Measurements from ENCODE around the gene OXNAD1. TPM values are rescaled to one million over a fixed set of nuclear protein-coding genes. Genes with fewer than 3 reads are reported as not detected.

The OXNAD1 gene
- total RNA-seq, 4 donors from 2014 or later, result 11.4 to 14.9 (median 13.1) TPM

DNA sequence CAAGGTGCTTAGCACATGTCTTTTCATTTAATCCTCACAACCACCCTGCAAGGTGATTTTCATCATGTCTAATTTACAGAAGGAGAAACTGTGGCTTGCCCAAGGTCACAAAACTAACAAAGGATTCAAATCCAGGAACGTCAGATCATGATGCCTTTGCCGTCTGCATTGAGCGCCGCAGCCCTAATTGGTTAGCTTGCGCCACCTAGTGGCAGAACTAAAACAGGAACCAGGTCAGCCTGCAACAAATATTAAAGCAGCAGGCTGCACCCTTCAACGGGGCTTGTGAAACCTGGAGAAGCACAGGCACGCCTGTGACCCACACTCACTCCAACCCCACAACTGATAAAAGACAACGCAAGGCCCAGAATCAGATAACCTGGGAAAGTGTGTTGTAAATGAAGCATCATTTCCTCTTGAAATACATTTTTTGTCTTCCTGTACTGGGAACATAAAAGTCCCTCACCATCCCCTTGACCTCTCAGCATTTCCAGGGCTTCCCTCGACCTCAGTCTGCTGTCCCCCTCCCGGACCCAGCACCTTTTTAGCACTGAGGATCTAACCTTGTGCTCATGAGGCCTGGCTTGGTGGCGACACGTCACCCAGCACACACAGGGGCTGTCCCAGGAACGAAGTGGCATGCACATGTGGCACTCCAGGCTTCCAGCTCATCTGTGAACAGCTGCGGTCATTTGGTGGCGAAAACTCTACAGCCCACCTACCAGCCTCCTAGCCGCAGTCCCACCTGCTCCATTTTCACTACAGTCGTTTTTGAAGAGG is 17.5 kb upstream of the OXNAD1 start:
- Histone ChIP-seq H3K4me1 (peaks cover 0 to 16% (median 2%) of the 10 kb centered on the region in 4 donors), H3K36me3 (no peaks in the 10 kb centered on the region), H3K4me3 (no peak overlapping the region), H3K9me3 (no peaks in the 10 kb centered on the region), H3K27me3 (no peaks in the 10 kb centered on the region), H3K27ac (no peak overlapping the region)
- TF ChIP-seq EP300 (IDR thresholded peaks at IDR 0.05), result peak in 1 of 2 donors; percentile 56
- no peak for TF ChIP-seq POLR2A (IDR thresholded peaks at IDR 0.05)
- TF ChIP-seq CTCF (IDR thresholded peaks at IDR 0.05), result peak; percentile 86 to 93 (median 92)
- peak; percentile 81 to 92 for DNase-seq (ENCODE audit: low spot score in 2 of 2)
- 24 to 33% methylated on average over 17 of the region's 17 CpGs for WGBS, 2 donors

DNA sequence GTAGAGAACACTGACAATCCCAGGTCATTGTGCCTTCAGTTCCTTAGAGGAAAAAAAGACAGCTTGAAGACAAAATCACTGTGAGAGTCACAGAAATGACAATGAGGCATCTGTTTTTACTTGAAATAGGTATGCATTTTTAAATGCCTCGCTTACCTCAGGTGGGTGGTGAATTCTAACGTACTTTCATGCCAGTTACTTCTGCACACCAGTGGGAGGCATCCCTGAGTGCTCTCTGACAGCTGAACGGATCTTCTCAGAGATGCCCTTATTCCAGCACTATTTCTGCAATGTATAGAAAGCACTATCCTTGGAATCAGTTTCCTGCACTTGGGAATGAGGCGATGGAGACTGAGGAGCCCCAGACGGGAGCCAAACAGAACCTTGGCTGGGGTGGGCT is 16.5 kb upstream of the OXNAD1 start:
- H3K9me3 ChIP-seq, result no peaks in the 10 kb centered on the region
- H3K36me3 ChIP-seq, result no peaks in the 10 kb centered on the region
- H3K4me3 ChIP-seq, result no peak overlapping the region
- WGBS, 2 donors, result 72 to 79% methylated on average over 5 of the region's 5 CpGs
- no peak overlapping the region for H3K27ac ChIP-seq
- TF ChIP-seq POLR2A (IDR thresholded peaks at IDR 0.05) (no peak), EP300 (IDR thresholded peaks at IDR 0.05) (no peak), CTCF (IDR thresholded peaks at IDR 0.05) (no peak)
- H3K27me3 ChIP-seq, result no peaks in the 10 kb centered on the region
- peaks cover 0 to 23% (median 6%) of the 10 kb centered on the region in 4 donors for H3K4me1 ChIP-seq
- no peak for DNase-seq (ENCODE audit: low spot score in 2 of 2)

DNA sequence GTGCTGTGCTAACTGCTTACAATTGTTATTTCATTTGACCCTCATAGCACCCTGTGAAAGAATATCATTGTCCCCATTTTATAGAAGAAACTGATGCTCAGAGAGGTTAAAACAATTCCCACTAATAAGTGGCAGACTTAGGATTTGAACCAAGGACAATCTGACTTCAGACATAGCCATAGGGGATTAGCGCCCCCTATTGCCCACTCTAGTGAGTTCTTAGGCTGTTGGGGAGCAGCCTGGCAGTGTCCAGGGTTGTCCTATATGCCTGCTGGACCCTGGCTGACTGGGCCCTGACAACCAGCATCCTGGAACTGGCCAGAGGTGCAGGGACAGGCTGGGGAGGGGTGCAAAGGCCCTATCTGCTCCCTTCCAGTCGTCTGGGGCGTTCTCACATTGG is 15.7 kb upstream of the OXNAD1 start:
- Histone ChIP-seq H3K27ac (no peak overlapping the region), H3K27me3 (no peaks in the 10 kb centered on the region), H3K4me3 (no peak overlapping the region), H3K9me3 (no peaks in the 10 kb centered on the region), H3K4me1 (peaks cover 0 to 20% (median 6%) of the 10 kb centered on the region in 4 donors), H3K36me3 (no peaks in the 10 kb centered on the region)
- 0 to 44% methylated on average over 1 to 3 of the region's 3 CpGs for WGBS, 2 donors
- TF ChIP-seq EP300 (IDR thresholded peaks at IDR 0.05) (no peak), CTCF (IDR thresholded peaks at IDR 0.05) (peak in 1 of 5 experiments; percentile 11)
- no peak for DNase-seq (ENCODE audit: low spot score in 2 of 2)

DNA sequence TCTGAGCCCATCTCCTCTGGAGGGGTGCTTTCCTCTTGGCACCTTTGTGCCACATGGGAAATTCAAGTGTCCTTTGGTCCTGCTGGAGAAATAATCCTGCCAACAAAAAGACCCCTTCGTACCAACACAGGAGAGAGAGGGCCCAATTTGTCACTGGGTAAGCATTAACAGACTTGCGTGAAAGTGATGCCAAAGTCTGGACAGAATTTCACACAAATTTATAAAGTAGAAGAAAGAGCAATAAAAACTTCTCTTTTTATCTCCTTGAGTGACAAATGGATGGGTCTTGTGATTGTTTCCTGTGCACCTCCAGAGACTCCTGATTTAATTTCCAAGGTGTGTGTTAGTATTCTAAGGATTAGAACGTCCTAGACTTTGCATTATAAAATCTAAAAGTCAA is 15.1 kb upstream of the OXNAD1 start:
- H3K4me3 ChIP-seq, result no peak overlapping the region
- H3K4me1 ChIP-seq, result peaks cover 0 to 19% (median 6%) of the 10 kb centered on the region in 4 donors
- no peaks in the 10 kb centered on the region for H3K9me3 ChIP-seq
- WGBS, 2 donors, result 63 to 77% methylated on average over 3 of the region's 3 CpGs
- H3K36me3 ChIP-seq, result no peaks in the 10 kb centered on the region
- no peaks in the 10 kb centered on the region for H3K27me3 ChIP-seq
- no peak for TF ChIP-seq POLR2A (IDR thresholded peaks at IDR 0.05)
- no peak for TF ChIP-seq EP300 (IDR thresholded peaks at IDR 0.05)
- TF ChIP-seq CTCF (IDR thresholded peaks at IDR 0.05), result no peak
- no peak for DNase-seq (ENCODE audit: low spot score in 2 of 2)
- no peak overlapping the region for H3K27ac ChIP-seq

DNA sequence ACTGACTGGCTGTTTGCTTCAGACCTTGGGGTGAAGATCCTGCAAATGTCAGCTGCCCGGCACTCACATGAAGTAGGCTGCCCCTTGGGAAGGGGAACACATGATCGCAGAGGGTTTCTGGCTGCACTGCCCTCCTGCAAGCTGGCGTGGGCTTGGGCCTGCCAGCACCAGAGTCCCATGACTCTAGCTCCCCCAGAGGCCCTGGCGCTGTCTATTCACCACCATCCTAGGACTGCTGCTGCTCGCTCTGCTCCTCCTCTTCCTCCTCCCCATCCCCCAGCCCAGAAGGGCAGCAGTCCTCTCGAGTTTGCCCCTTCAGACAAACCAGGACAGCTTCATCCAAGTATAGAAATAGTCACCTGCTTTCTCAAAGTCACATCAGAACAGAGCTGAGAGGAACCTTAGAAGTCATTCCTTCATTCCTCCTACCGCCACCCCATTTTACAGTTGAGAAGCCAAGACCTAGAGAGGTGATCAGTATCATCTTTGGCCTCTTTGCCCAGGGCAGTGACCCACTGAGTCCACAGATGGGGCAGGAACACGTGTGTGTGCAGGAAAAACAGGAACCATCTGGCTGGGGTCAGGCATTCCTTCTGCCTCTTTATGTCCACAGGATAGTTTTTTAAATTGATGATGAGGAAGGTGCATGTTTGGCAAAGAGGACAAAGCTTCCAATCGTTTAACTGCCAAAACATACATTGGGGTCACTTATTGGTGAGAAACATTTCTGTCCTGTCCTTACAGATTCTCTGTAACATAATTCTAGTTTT is 13.5 kb upstream of the OXNAD1 start:
- Histone ChIP-seq H3K36me3 (peaks cover 0 to 5% (median 0%) of the 10 kb centered on the region in 3 donors), H3K9me3 (no peaks in the 10 kb centered on the region), H3K27ac (no peak overlapping the region), H3K27me3 (no peaks in the 10 kb centered on the region), H3K4me3 (no peak overlapping the region), H3K4me1 (peaks cover 0 to 19% (median 6%) of the 10 kb centered on the region in 4 donors)
- 62 to 68% methylated on average over 9 of the region's 9 CpGs for WGBS, 2 donors
- no peak for DNase-seq (ENCODE audit: low spot score in 2 of 2)
- TF ChIP-seq EP300 (IDR thresholded peaks at IDR 0.05) (no peak), CTCF (IDR thresholded peaks at IDR 0.05) (no peak), POLR2A (IDR thresholded peaks at IDR 0.05) (no peak)
